Tibial nerve (tissue), 4 donors: ENCODE measurements around the gene HOXA11. TPM values are rescaled to one million over a fixed set of nuclear protein-coding genes. Genes with fewer than 3 reads are reported as not detected.

ENCODE experiments used
- DNase-seq, 2 donors: peaks; one replicate each; pipeline ENCODE4 v3.0.0-alpha.2; 2019; ENCODE audit warnings: low spot score in 2 of 2
- H3K27ac ChIP-seq, 4 donors: fragments of 200-600 bp; sonication (generic) in 3 of 4; one replicate each; pipeline ENCODE4 v1.5.1; 2017 to 2019; ENCODE audit warnings: mild to moderate bottlenecking in 1 of 4
- H3K27me3 ChIP-seq, 2 donors: fragments of 200-600 bp; sonication (generic) in 1 of 2; one replicate each; pipeline versions ENCODE4 v1.5.1 to v1.6.0; 2017 to 2019
- H3K36me3 ChIP-seq, 3 donors: fragments of 200-600 bp; sonication (generic); one replicate each; pipeline ENCODE4 v1.5.1; 2018 to 2019
- H3K4me1 ChIP-seq, 4 donors: fragments of 200-600 bp; sonication (generic) in 3 of 4; one replicate each; pipeline ENCODE4 v1.5.1; 2017 to 2019
- H3K4me3 ChIP-seq, 4 donors: fragments of 200-600 bp; sonication (generic) in 3 of 4; one replicate each; pipeline ENCODE4 v1.5.1; 2017 to 2019; ENCODE audit warnings: mild to moderate bottlenecking in 1 of 4, moderate library complexity in 1 of 4
- H3K9me3 ChIP-seq, 4 donors: fragments of 200-600 bp; sonication (generic) in 3 of 4; one replicate each; pipeline ENCODE4 v1.5.1; 2017 to 2019
- CTCF ChIP-seq, 5 experiments: fragments of 200-600 bp in 3 of 5; fragments of 450-650 bp in 2 of 5; sonication (generic) in 3 of 5; IDR thresholded peaks; one replicate each; pipeline ENCODE4 v1.5.1; 2016 to 2019; ENCODE audit warnings: antibody characterized with exemption in 5 of 5, mild to moderate bottlenecking in 3 of 5, moderate library complexity in 2 of 5
- EP300 ChIP-seq, 2 donors: sonication (generic); formaldehyde crosslinking; IDR thresholded peaks; one replicate each; pipeline ENCODE4 v1.6.1; 2017; ENCODE audit warnings: antibody characterized with exemption in 2 of 2, mild to moderate bottlenecking in 1 of 2
- POLR2A ChIP-seq, 2 donors: fragments of 450-650 bp; IDR thresholded peaks; one replicate each; pipeline ENCODE4 v1.6.1; 2017; ENCODE audit warnings: antibody characterized with exemption in 2 of 2, mild to moderate bottlenecking in 2 of 2, moderate library complexity in 2 of 2
- WGBS, 2 donors: methylation state at CpG; one replicate each; pipeline ENCODE4 v1.1.5; 2018; 5-methylcytosine and 5-hydroxymethylcytosine counted together
- total RNA-seq, 4 donors: library from RNA; depleted of rRNA; stranded (reverse); fragments of >200 nt; gene quantifications; one replicate each; pipeline ENCODE4 v1.1.0, GENCODE V29; 2016

The HOXA11 gene
- total RNA-seq, 4 donors from 2014 or later = 5.0 to 13.2 (median 9.5) TPM

DNA sequence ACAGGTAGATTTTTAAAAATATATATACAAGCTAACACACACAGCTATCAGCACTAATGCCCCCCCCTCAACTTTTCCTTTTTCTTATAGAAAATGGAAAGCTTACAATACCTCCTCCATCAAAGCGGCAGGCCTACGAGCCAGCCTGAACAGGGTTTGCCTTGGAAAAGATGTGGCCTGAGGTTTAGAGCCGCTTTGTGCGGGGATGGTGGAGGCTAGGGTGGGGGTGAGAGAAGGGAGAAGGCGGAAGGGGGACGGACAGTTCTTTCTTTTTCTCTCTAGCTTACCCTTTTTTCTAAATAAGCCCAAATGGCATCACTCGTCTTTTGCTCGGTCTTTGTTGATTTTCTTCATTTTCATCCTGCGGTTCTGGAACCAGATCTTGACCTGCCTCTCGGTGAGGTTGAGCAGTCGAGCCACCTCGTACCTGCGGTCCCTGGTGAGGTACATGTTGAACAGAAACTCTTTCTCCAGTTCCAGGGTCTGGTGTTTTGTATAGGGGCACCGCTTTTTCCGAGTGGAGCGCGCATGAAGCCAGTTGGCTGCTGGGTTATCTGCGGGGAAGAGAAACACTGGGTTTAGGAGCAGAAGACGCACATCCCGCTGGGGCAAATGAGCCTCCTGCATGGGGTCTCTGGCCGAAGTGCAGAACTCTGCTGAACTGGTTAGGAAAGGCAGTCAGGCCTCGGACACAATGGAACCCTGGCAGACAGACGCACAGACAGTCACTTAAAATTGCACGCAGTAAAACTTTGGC lies 21.6 kb downstream of the HOXA11 start:
- H3K4me3 ChIP-seq = peak overlapping the region; percentile 47 to 74 (median 53)
- H3K27me3 ChIP-seq = peaks cover 0 to 91% of the 10 kb centered on the region in 2 donors
- peak in 1 of 2 donors; percentile 10 for DNase-seq
- H3K27ac ChIP-seq = peak overlapping the region in 3 of 4 donors; percentile 71 to 88 (median 87)
- H3K4me1 ChIP-seq = peaks cover 0 to 72% (median 16%) of the 10 kb centered on the region in 4 donors
- H3K9me3 ChIP-seq = no peaks in the 10 kb centered on the region
- TF ChIP-seq CTCF (IDR thresholded peaks at IDR 0.05) = no peak
- TF ChIP-seq POLR2A (IDR thresholded peaks at IDR 0.05) = no peak
- no peak for TF ChIP-seq EP300 (IDR thresholded peaks at IDR 0.05)
- no peaks in the 10 kb centered on the region for H3K36me3 ChIP-seq
- WGBS, 2 donors = 51 to 56% methylated on average over 24 of the region's 24 CpGs

DNA sequence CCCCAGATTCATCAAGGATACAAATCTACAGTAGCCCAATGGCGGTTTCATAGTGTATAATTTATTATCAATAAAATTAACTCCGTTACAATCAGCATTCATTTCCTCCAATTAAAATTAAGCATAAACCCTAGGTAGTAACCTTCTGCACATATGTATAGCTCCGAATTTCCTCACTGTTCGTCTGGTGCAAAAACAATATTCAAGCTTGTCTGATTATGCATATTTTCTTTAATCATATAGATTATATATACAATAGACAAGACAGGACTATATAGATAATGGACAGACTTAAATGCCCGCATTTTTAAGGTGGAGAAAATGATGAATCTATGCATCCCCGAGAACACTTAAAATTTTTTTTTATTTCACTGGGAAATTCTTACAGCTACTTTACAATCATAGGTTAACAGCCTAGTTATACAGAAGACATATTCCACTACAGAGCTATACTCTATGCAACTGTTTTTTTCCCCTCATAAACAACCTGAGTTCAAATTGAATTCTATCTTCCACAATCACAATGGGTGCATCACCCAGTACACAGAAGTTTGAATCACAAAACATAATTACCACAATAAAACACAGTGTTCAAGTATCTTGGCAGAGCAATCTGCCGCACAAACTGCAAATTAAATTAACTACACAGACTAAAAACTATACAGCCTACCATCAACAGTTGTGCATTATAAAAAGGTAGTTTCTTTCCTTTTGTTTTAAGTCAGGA lies 22.3 kb downstream of the HOXA11 start:
- no peak for DNase-seq
- 71 to 79% methylated on average over 7 of the region's 7 CpGs for WGBS, 2 donors
- H3K4me1 ChIP-seq = peaks cover 0 to 70% (median 16%) of the 10 kb centered on the region in 4 donors
- H3K9me3 ChIP-seq = no peaks in the 10 kb centered on the region
- peak overlapping the region in 2 of 4 donors; percentile 50 to 74 for H3K4me3 ChIP-seq
- H3K27me3 ChIP-seq = peaks cover 0 to 91% of the 10 kb centered on the region in 2 donors
- TF ChIP-seq POLR2A (IDR thresholded peaks at IDR 0.05) = no peak
- no peak for TF ChIP-seq EP300 (IDR thresholded peaks at IDR 0.05)
- TF ChIP-seq CTCF (IDR thresholded peaks at IDR 0.05) = no peak
- no peaks in the 10 kb centered on the region for H3K36me3 ChIP-seq
- peak overlapping the region in 1 of 4 donors; percentile 88 for H3K27ac ChIP-seq

GRCh38 chr7:27161721-27162560 lies 23.1 kb downstream of the HOXA11 start:
- H3K4me3 ChIP-seq = peak overlapping the region in 2 of 4 donors; percentile 44 to 59
- peak overlapping the region in 3 of 4 donors; percentile 32 to 64 (median 60) for H3K27ac ChIP-seq
- H3K36me3 ChIP-seq = no peaks in the 10 kb centered on the region
- H3K9me3 ChIP-seq = no peaks in the 10 kb centered on the region
- peak in 1 of 2 donors; percentile 13 for DNase-seq
- peaks cover 0 to 66% (median 16%) of the 10 kb centered on the region in 4 donors for H3K4me1 ChIP-seq
- 50 to 52% methylated on average over 20 to 30 of the region's 30 CpGs for WGBS, 2 donors
- peaks cover 0 to 91% of the 10 kb centered on the region in 2 donors for H3K27me3 ChIP-seq
- no peak for TF ChIP-seq POLR2A (IDR thresholded peaks at IDR 0.05)
- TF ChIP-seq EP300 (IDR thresholded peaks at IDR 0.05) = no peak
- TF ChIP-seq CTCF (IDR thresholded peaks at IDR 0.05) = no peak

DNA sequence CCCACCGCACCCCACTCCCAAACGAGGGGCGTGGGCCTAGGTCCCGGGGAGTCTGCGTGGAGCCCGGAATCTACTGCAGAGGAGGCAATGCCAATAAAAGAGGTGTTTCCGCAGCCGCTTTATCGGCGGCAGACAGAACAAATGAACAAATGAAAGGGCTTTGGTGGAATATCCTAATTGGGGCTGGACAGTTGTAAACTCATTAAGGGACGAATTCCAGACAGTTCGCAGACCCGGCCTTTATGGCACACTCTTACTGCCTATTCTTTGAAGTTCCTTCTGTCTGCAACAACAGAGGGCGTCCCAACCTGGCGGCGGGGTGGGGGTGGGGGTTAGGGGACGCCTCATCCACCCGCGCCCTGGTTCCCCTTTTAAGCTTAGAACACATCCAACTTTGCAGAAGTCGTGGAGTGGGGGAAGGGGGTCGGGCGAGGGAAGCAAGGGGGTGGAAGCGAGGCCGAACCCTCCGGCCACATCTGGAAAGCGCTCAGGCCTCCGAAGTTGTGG lies 23.8 kb downstream of the HOXA11 start:
- TF ChIP-seq POLR2A (IDR thresholded peaks at IDR 0.05) (no peak), EP300 (IDR thresholded peaks at IDR 0.05) (no peak), CTCF (IDR thresholded peaks at IDR 0.05) (no peak)
- Histone ChIP-seq H3K36me3 (no peaks in the 10 kb centered on the region), H3K27me3 (peaks cover 0 to 91% of the 10 kb centered on the region in 2 donors), H3K4me1 (peaks cover 0 to 66% (median 14%) of the 10 kb centered on the region in 4 donors), H3K4me3 (peak overlapping the region; percentile 44 to 69 (median 54)), H3K9me3 (no peaks in the 10 kb centered on the region), H3K27ac (peak overlapping the region in 2 of 4 donors; percentile 60 to 64)
- 17 to 19% methylated on average over 23 to 27 of the region's 27 CpGs for WGBS, 2 donors
- DNase-seq = peak in 1 of 2 donors; percentile 21
